ENCODE data around the gene NSF.
A peak's percentile ranks its signal among the peaks of the same experiment; 100 is the strongest.
"Not testable (repeated sequence)": the region's sequence is repeated elsewhere in the genome, so short reads cannot be mapped to it uniquely, and the experiment has no call there.

Gene NSF

GRCh38 chr17:46777943-46778915 lies 187.8 kb downstream of the NSF start:
- DNase-seq: peak in 1 of 3 experiments; percentile 27

GRCh38 chr17:46780003-46780373 lies 189.5 kb downstream of the NSF start:
- DNase-seq: no peak

GRCh38 chr17:46782250-46782953 lies 191.9 kb downstream of the NSF start:
- DNase-seq: peak in 2 of 3 experiments; percentile 10 to 37

GRCh38 chr17:46783031-46783593 lies 192.6 kb downstream of the NSF start:
- DNase-seq: peak; percentile 23 to 60 (median 34)

GRCh38 chr17:46785696-46786095 lies 195.2 kb downstream of the NSF start:
- DNase-seq: no peak

- no peak for DNase-seq
Measured at GRCh38 chr17:46787478-46787877, 197.0 kb downstream of the NSF start.

- no peak for DNase-seq
Measured at GRCh38 chr17:46788300-46788699, 197.8 kb downstream of the NSF start.

- no peak for DNase-seq
Measured at GRCh38 chr17:46788796-46789195, 198.3 kb downstream of the NSF start.

GRCh38 chr17:46789610-46790009 lies 199.1 kb downstream of the NSF start:
- DNase-seq: no peak

GRCh38 chr17:46790216-46790615 lies 199.7 kb downstream of the NSF start:
- no peak for DNase-seq

GRCh38 chr17:46791531-46791930 lies 201.1 kb downstream of the NSF start:
- DNase-seq: no peak

- no peak for DNase-seq
Measured at GRCh38 chr17:46792071-46792470, 201.6 kb downstream of the NSF start.

GRCh38 chr17:46793023-46793422 lies 202.6 kb downstream of the NSF start:
- not testable (repeated sequence) for DNase-seq

- no peak for DNase-seq
Measured at GRCh38 chr17:46793541-46793940, 203.1 kb downstream of the NSF start.

GRCh38 chr17:46794318-46794717 lies 203.8 kb downstream of the NSF start:
- no peak for DNase-seq

GRCh38 chr17:46795379-46795952 lies 205.0 kb downstream of the NSF start:
- DNase-seq: peak in 2 of 3 experiments; percentile 13 to 46

GRCh38 chr17:46796084-46796483 lies 205.6 kb downstream of the NSF start:
- no peak for DNase-seq

- DNase-seq: no peak
Measured at GRCh38 chr17:46796524-46796923, 206.1 kb downstream of the NSF start.

- no peak for DNase-seq
Measured at GRCh38 chr17:46796956-46797530, 206.6 kb downstream of the NSF start.

GRCh38 chr17:46800573-46800972 lies 210.1 kb downstream of the NSF start:
- no peak for DNase-seq

GRCh38 chr17:46802800-46803199 lies 212.3 kb downstream of the NSF start:
- DNase-seq: no peak

- no peak for DNase-seq
Measured at GRCh38 chr17:46803544-46803943, 213.1 kb downstream of the NSF start.

GRCh38 chr17:46805771-46806170 lies 215.3 kb downstream of the NSF start:
- no peak for DNase-seq
